HG03469 (cell line): ENCODE data around the gene LRP8.

Experiments
- ATAC-seq: cut with Tn5 transposase; IDR thresholded peaks from one replicate; pipeline ENCODE4 v1.9.1; 2021; ENCODE audit warnings: mild to moderate bottlenecking, moderate library complexity, moderate number of reproducible peaks; ENCODE audit not compliant: unreplicated experiment

The LRP8 gene

DNA sequence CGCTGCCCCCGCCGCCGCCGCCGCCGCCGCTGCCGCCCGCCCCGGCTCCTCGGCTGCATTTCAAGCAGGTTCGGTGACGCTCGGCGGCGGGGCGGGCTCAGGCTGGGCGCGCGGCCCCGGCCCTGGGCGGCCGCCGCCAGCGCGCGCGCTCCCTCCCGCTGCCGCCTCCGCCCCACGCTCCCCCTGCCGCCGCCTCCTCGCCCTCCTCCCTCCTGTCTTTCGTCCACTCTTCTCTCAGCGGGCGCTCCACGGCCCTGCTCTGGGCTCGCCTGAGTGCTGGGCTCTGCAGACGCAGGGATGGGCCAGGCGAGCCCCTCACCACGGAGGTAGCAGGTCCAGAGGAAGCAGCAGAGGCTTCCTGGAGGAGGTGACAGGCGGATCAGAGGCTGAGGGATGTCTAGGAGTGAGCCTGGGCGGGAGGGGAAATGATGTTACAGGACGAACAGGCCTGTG, at the start of gene LRP8:
LRP8 (minus strand) TSS at position 62 of the 453 bp plus-strand sequence. CDS start 158 bp downstream, outside the sequence.
- ATAC-seq = no peak

DNA sequence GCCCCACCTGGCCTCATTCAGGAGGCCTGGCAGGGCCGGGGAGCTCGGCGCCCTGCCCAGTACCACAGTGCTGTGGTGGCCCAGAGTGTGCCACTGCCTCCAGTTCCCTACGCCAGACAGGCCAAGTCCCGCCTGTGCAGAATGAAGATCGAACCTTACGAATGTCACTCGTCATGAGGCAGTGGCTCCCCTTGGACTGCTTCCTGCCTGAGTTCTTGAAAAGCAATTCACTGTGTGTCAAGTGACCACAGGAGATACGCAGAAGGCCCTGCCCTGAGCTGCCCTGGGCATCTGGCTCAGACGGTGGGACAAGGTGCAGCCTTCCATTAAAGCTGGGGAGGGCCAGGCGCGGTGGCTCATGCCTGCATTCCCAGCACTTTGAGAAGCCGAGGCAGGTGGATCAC, 49.6 kb upstream of the LRP8 start:
- ATAC-seq = no peak

GRCh38 chr1:53376742-53377437, 49.0 kb upstream of the LRP8 start:
- no peak for ATAC-seq

DNA sequence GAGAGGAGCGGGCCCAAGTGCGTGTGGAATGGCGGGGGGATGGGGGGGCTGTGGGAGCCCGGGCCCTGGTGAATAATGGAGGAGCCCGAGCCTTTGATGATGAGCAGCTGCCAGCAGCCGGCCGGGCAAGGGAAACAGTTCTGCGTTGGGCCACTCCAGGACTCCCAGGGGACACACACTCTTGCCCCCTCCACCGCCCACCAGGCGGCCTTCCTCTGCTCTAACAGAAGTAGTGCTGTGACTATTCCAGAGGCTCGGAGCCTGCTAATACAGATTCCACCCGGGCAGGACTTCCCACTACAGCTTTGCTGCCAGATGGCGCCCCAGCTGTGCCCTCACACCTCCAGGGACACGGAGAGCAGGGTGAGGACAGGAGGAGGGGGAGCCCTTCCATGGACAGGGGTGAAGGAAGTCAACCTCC, 48.2 kb upstream of the LRP8 start:
- no peak for ATAC-seq

DNA sequence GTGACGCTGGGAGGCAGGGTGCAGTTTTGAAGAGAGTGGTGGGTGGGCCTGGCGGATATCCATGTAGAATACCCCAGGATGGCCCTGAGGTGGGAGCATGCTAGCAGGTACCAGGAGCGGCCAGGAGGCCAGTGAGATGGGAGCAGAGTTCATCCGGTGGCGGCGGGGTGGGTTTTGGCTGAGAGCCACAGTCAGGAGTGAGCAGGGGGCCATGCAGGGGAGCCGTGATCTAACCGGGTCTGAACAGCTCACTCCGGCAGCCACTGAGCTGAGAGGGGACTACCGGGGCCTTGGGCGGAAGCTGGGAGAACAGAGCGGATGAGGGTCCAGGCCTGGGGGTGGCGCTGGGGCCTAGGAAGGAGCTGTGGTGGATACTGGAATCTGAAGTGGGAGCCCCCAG, 47.6 kb upstream of the LRP8 start:
- no peak for ATAC-seq

DNA sequence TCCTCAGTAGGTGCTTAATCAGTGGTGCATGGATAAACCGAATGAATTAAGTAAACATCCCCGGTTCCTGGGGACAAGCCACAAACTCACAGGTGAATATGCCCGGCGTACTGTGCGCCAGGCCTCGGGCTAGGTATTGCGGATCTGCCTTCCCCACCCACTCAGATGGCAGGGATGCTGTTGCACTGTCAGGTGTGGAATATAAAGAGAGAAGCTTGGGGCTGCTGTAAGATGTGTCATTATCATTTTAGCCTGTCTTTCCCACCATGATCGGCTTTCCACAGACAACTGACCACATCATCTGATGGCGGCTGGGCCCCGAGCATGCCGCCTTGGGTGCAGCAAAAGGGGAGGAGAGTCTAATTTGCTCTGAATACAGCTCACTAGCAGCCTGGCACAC, 45.4 kb upstream of the LRP8 start:
- no peak for ATAC-seq

DNA sequence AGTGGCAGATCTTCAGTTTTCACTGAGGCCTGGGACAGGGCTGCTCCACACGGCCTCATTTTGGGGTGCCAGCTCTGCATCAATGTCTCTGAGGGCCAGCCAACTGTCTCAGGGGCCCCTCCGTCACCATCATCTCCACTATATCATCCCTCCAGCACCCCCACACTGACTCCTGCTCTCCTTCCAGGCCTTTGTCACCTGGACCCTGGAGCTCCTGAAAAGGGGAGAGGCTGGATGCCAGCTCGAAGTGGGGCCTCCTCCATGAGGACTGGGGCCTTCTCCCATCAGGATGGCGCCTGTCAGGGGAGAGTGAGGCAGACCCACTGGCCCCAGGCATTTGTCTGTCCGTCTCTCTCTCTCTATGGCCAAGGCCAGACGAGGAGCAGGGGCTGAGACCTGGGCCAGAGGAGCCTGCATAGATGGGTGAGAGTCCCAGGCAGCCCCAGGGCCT, 44.7 kb upstream of the LRP8 start:
- ATAC-seq = no peak

DNA sequence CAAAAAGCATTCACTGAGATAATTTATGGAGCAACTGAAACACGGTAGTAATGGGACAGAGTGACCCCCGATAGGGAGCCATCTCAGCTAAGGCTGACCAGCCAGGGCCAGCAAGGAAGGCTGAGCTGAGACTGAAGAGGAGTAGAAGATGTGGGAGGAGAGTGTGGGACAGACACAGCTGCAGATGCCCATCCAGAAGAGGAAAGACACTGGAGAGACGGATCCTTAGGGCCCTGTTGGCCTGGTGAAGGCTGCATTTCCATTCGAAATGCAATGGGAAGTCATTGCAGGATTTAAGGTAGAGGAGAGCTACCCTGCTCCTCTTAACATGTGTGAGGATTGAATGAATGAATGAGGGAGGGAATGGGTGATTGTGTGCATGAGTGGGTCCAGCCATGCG, 44.0 kb upstream of the LRP8 start:
- no peak for ATAC-seq

DNA sequence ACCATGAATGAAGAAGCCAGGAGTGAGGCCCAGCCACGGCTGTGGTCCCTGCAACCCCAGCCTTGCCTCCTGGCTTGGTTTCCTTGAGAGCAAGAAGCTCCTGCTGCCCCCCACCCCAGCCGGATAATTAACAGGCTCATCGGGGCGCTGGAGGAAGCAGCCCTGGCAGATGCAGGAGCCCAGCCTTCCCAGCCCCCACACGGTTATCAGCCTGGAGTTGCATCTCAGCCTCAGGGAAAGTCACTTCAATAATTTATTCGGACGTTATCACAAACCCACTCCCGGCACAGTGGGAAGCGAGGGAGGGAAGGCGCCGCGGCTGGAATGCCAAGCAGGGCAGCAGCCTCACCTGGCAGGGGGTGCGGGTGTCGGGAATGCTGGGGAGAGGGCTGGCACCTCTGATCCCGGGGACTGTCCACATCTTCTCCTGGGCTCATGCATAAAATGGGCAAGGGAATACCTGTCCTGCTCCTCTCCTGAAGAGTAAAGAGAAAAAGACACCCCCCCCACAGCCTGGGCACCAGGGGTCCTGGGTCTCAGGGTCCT, 43.3 kb upstream of the LRP8 start:
- no peak for ATAC-seq

DNA sequence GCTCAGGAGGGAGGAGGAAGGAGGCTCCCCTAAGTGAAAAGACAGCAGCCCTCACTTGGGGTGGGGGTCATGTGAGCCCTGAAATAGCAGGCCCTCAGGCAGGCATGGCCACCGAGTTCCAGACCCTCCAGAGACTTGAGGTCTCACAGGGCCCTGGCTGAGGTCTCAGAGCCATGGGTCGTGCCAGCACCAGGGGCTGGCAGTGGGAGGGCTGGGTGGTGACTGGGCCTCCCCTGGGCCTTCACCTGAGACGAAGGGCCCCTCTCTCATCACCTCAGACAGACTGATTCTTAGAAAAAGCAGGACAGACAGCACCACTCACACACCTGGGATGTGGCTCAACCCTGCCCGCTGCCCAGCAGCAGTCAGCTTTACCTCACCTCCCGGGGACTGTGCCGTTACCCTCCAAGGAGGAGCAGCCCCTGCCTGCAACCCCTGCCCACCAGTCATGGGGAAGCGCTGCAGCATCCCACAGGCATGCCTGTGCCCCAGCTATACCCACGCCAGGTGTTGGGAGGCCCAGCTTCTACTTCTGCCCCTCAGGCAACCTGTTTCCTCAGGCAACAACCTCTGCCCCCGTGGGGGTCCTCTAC, 42.6 kb upstream of the LRP8 start:
- ATAC-seq = no peak

DNA sequence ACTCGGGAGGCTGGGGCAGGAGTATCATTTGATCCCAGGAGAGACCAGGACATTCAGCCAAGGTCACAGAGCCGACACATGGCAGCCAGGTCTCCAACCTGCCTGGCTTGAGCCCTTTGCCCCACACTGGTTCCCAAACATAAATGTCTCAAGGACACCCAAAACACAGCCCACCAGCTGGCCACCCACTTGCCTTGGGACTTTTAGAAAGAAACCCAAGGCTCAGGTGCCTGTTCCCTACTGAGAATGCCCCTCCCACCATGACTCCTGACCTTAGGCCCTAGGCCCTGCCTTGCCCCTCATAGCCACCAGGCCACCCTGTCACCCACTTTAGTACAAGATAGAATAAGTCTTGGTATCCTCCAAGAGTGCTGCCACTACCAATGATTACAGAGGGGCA, 41.9 kb upstream of the LRP8 start:
- no peak for ATAC-seq

DNA sequence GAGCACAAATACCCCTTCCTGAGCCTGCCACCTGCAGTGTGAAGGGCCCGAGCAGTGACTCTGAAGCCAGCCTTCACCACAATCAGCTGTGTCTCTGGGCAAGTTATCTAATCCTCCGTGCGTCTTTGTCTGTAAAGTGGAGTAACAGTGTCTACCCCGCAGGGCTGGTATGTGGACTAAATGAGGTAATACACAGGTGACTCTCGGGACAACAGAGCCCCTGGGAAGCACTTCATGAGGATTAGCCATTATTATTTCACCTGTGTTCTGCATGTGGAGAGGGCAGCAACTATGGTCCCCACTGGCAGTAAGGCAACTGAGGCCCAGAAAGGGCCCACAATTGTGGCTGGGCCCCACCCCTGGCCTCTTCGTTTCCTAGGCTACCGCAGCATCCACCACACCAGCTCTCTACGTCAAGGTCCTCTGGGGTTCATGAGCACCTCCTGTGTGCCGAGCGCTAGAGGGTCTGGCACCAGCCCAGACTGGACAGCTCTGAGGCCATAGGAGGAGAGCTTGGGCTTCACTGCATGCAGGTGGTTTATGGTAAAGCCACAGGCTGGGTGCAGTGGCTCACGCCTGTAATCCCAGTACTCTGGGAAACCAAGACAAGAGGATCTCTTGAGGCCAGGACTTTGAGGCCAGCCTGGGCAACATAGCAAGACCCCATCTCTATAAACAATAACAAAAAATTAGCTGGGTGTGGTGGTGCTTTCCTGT, 41.3 kb upstream of the LRP8 start:
- ATAC-seq = no peak

DNA sequence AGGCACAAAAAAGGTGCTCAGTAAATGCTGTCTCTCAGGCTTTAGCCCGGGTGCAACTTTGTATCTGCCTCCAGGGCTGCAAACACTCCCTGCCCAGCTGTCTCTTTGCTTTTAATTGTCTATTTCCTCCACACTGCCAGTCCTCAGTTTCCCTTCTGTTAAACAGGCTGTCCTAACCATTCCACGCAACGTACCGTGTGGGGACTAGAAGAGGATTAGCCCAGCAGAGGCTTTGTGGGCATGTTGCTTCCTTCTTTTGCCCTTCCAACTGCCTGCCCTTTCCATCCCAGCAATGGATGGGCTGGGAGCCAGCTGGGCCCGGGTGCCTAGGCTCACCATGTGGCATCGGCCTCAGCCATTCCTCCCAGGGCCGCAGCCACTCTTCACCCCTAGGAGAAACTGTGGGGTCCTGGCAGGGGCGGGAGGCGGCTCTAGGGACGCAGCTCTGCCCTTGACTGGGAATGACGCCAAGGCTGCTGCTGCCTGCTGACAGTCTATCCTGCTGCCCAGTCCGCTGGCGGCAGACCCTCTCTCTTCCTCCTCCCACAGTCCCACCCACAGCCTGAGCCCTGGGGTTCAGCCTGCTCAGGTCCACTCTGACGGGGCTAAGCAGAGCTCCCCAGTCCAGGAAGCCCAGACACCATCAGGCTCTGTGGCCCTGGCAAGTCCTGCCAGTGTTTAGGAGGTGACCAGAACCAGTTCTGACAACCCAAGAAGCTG, 40.6 kb upstream of the LRP8 start:
- ATAC-seq = no peak

DNA sequence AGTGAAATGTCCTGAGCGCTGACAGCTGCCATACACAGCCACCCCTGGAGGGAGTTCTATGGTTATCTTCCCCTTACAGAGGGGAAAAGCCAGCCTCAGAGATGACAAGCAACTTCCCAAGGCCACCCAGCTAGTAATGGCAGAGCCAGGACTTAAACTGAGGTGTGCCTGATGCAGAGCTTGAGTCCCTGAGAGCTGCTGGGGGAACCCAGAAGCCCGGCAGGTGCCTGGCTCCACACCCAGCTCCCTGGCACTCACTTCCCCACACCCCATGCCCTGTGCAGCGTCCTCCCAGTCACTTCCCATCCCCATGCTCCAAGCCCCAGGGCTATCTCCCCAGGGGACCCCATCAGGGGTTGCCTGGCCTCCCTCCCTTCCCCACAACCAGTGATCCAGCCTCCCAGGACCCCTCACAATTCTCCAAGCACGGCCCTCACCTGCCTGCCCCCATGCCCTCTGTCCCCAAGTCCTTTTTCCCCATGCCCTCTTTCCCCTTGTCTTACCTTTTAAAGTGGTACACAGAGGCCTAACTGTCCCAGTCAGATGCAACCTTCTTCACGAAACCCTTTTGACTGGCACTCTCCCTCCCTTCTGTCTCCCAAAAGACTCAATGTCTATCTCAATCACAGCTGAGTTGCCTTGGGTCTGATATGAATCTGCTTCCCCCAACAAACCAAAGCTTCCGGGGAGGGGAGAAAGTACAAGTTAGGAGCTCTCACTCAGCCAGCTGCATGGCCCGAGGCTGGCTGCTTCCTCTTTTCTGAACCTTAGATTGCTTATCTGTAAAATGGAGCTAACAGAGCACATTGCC, 39.8 kb upstream of the LRP8 start:
- peak; percentile 79 for ATAC-seq

GRCh38 chr1:53366901-53367502, 39.1 kb upstream of the LRP8 start:
- no peak for ATAC-seq

DNA sequence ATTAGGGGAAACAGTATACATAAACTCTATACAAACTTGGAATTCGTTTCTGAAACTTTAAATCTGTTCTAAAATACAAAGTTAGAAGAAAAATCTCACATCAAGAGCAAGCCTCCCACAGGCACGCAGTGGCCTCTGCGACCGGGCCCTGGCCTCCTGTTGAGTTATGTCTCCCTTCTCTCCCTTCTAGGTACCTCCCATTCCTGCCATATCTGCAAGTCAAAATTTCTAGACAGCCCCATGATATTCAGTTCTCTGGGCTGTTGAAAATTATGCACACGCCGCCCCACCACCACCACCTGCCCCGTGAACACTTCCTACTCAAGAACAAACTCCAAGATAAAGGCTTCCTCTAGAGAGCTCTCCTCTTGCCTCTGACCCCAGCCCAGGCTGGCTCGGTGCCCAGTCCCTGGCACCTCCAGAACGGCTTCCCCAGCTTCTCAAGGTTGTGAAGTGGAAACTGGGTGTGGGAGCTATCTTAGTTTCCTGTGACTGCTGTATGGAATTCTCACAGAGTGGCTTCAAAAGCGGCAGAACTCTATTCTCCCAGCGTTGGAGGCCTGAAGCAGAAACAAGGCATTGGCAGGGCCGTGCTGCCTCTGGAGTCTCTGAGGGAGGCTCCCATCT, 37.7 kb upstream of the LRP8 start:
- ATAC-seq = no peak

DNA sequence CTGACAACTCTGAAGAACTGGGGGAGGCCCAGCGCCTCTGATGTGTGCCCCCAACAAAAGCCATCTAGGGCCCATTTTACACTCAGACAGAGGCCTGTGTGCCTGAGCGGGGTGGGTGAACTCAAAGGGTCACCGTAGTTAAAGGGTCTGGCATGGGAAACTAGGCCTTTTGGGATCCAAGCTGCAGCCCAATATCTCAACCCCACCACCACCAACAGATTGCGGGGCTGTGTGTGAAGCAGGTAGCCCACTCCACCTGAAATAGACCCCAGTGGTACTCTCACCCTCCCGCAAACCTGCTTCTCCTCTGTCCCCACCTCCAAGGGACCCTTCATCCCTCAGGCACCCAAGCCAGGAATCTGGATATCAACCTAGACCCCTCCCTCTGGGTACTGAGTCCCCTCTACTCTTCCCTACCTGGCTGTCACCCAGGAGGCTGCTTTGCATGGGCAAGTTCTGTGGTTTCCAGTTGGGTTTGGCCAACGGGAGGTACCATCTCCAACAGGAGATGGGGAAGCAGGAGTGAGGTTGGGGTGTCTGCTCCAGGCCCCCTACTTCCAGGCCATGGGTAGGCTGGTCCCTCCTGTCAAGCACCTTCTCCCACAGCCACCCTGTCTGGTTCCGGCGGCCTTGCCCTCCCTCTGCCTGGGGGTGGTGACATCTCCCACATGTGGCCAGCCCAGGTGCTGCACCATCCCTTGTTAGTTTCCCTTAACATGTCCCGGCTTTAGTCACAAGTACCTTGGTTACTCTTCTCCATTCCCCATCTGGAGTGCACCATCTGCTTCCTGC, 35.2 kb upstream of the LRP8 start:
- no peak for ATAC-seq

- ATAC-seq = no peak
These were observed 34.4 kb upstream of the LRP8 start for GRCh38 chr1:53362270-53362669.

- ATAC-seq = no peak
These were observed 33.7 kb upstream of the LRP8 start for GRCh38 chr1:53361541-53361961.
